Suprapubic skin (tissue), 3 donors: ENCODE measurements around the gene ZNF407.

ENCODE experiments used
- EP300 ChIP-seq: sonication (generic); formaldehyde crosslinking; IDR thresholded peaks from one replicate; pipeline ENCODE4 v1.6.1; 2017; ENCODE audit warnings: antibody characterized with exemption
- POLR2A ChIP-seq, 2 donors: fragments of 450-650 bp; IDR thresholded peaks; one replicate each; pipeline ENCODE4 v1.6.1; 2017; ENCODE audit warnings: antibody characterized with exemption in 2 of 2, mild to moderate bottlenecking in 2 of 2, moderate library complexity in 2 of 2
- TF ChIP-seq, protein P1 (sequence below), 2 donors: fragments of 200-600 bp in 1 of 2; fragments of 450-650 bp in 1 of 2; sonication (generic) in 1 of 2; IDR thresholded peaks; one replicate each; pipeline ENCODE4 v1.5.1; 2016 to 2019; ENCODE audit warnings: antibody characterized with exemption in 2 of 2, mild to moderate bottlenecking in 1 of 2, moderate library complexity in 1 of 2

DNA sequence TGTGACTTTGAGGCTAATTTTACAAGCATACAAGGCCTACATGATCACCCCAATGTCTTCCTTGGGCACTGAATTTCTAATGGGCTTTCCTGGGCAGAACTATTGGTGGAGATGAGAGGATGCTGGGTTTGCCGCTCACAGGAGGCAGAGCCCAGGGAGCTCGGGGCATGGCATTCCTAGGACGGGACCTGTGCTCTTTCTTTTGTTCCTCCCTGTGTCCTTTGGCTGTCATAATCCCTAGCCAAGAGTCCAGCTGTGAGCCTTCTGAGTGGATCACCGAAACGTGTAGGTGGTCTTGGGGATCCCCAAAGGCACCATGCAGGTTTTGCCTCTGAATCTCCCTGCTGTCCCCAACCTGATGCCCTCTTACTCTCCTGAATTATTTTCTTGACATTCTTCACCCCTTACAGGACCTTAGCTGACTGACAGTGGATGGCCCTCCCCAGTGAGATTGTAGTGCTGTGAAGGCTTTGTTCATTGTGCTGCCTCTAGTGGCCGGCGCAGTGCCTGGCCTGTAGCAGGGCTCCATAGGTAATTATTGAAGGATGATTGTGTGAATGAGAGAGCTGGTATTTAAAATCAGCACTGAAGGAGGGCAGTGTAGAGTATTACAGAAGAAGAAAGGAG lies 221.9 kb downstream of the ZNF407 start:
- TF ChIP-seq, protein P1, sequence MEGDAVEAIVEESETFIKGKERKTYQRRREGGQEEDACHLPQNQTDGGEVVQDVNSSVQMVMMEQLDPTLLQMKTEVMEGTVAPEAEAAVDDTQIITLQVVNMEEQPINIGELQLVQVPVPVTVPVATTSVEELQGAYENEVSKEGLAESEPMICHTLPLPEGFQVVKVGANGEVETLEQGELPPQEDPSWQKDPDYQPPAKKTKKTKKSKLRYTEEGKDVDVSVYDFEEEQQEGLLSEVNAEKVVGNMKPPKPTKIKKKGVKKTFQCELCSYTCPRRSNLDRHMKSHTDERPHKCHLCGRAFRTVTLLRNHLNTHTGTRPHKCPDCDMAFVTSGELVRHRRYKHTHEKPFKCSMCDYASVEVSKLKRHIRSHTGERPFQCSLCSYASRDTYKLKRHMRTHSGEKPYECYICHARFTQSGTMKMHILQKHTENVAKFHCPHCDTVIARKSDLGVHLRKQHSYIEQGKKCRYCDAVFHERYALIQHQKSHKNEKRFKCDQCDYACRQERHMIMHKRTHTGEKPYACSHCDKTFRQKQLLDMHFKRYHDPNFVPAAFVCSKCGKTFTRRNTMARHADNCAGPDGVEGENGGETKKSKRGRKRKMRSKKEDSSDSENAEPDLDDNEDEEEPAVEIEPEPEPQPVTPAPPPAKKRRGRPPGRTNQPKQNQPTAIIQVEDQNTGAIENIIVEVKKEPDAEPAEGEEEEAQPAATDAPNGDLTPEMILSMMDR (IDR thresholded peaks at IDR 0.05): peak in 1 of 2 donors; percentile 20
- TF ChIP-seq EP300 (no peak), POLR2A (IDR thresholded peaks at IDR 0.05) (no peak)
